Measurements from ENCODE around the gene ATP13A4.

The ATP13A4 gene

GRCh38 chr3:193388361-193388760 lies 166.3 kb downstream of the ATP13A4 start:
- H3K9me3 ChIP-seq (replicated peaks; ENCODE audit: low read length) = no peaks in the 10 kb centered on the region
- no peak overlapping the region for H3K4me3 ChIP-seq (ENCODE audit: low read length)
- H3K27me3 ChIP-seq (ENCODE audit: control insufficient read depth, insufficient read depth, low read length) = no peaks in the 10 kb centered on the region
- no peaks in the 10 kb centered on the region for H3K4me1 ChIP-seq (ENCODE audit: control insufficient read depth, insufficient read depth, low read length)
- H3K36me3 ChIP-seq (ENCODE audit: insufficient read depth, low read length) = no peaks in the 10 kb centered on the region
- no peak overlapping the region for H3K9ac ChIP-seq (ENCODE audit: low read depth, low read length)
- no peak overlapping the region for H3K4me2 ChIP-seq (ENCODE audit: low read length)

- H3K9ac ChIP-seq (ENCODE audit: low read depth, low read length) = no peak overlapping the region
- no peak overlapping the region for H3K4me3 ChIP-seq (ENCODE audit: low read length)
- no peaks in the 10 kb centered on the region for H3K9me3 ChIP-seq (replicated peaks; ENCODE audit: low read length)
- H3K36me3 ChIP-seq (ENCODE audit: insufficient read depth, low read length) = no peaks in the 10 kb centered on the region
- no peaks in the 10 kb centered on the region for H3K27me3 ChIP-seq (ENCODE audit: control insufficient read depth, insufficient read depth, low read length)
- no peak overlapping the region for H3K4me2 ChIP-seq (ENCODE audit: low read length)
- no peaks in the 10 kb centered on the region for H3K4me1 ChIP-seq (ENCODE audit: control insufficient read depth, insufficient read depth, low read length)
Measured at GRCh38 chr3:193387596-193387995, 167.1 kb downstream of the ATP13A4 start.

- Histone ChIP-seq H3K4me3 (ENCODE audit: low read length) (no peak within 1 kb of the TSS), H3K4me2 (ENCODE audit: low read length) (no peak within 1 kb of the TSS)
Measured at GRCh38 chr3:193378706-193379105, 176.0 kb downstream of the ATP13A4 start, which contains the start of gene ATP13A5. TSS of gene ATP13A5 (minus strand) at chr3:193378753. CDS start at chr3:193378725, 28 bp downstream.

GRCh38 chr3:193377591-193377990 lies 177.1 kb downstream of the ATP13A4 start:
- Histone ChIP-seq H3K27me3 (ENCODE audit: control insufficient read depth, insufficient read depth, low read length) (no peaks in the 10 kb centered on the region), H3K4me3 (ENCODE audit: low read length) (no peak overlapping the region), H3K4me2 (ENCODE audit: low read length) (no peak overlapping the region), H3K4me1 (ENCODE audit: control insufficient read depth, insufficient read depth, low read length) (no peaks in the 10 kb centered on the region), H3K9me3 (replicated peaks; ENCODE audit: low read length) (no peaks in the 10 kb centered on the region), H3K36me3 (ENCODE audit: insufficient read depth, low read length) (no peaks in the 10 kb centered on the region), H3K9ac (ENCODE audit: low read depth, low read length) (no peak overlapping the region)

More at GRCh38 chr3:193378706-193379105, 176.0 kb downstream of the ATP13A4 start, which contains the start of gene ATP13A5:
- Histone ChIP-seq H3K9me3 (replicated peaks; ENCODE audit: low read length) (no peaks in the 10 kb centered on the region), H3K4me1 (ENCODE audit: control insufficient read depth, insufficient read depth, low read length) (no peaks in the 10 kb centered on the region), H3K9ac (ENCODE audit: low read depth, low read length) (no peak within 1 kb of the TSS), H3K27me3 (ENCODE audit: control insufficient read depth, insufficient read depth, low read length) (no peaks in the 10 kb centered on the region), H3K36me3 (ENCODE audit: insufficient read depth, low read length) (no peaks in the 10 kb centered on the region)

- H3K4me3 ChIP-seq (ENCODE audit: low read length) = no peak overlapping the region
- H3K27me3 ChIP-seq (ENCODE audit: control insufficient read depth, insufficient read depth, low read length) = no peaks in the 10 kb centered on the region
- no peak overlapping the region for H3K4me2 ChIP-seq (ENCODE audit: low read length)
- H3K4me1 ChIP-seq (ENCODE audit: control insufficient read depth, insufficient read depth, low read length) = no peaks in the 10 kb centered on the region
- H3K9ac ChIP-seq (ENCODE audit: low read depth, low read length) = no peak overlapping the region
- H3K9me3 ChIP-seq (replicated peaks; ENCODE audit: low read length) = no peaks in the 10 kb centered on the region
- H3K36me3 ChIP-seq (ENCODE audit: insufficient read depth, low read length) = no peaks in the 10 kb centered on the region
Measured at GRCh38 chr3:193375614-193376013, 179.1 kb downstream of the ATP13A4 start.

GRCh38 chr3:193372783-193373182 lies 181.9 kb downstream of the ATP13A4 start:
- Histone ChIP-seq H3K4me3 (ENCODE audit: low read length) (no peak overlapping the region), H3K36me3 (ENCODE audit: insufficient read depth, low read length) (no peaks in the 10 kb centered on the region), H3K27me3 (ENCODE audit: control insufficient read depth, insufficient read depth, low read length) (no peaks in the 10 kb centered on the region), H3K4me1 (ENCODE audit: control insufficient read depth, insufficient read depth, low read length) (no peaks in the 10 kb centered on the region), H3K4me2 (ENCODE audit: low read length) (no peak overlapping the region), H3K9me3 (replicated peaks; ENCODE audit: low read length) (no peaks in the 10 kb centered on the region), H3K9ac (ENCODE audit: low read depth, low read length) (no peak overlapping the region)

GRCh38 chr3:193367868-193368267 lies 186.8 kb downstream of the ATP13A4 start:
- Histone ChIP-seq H3K9me3 (replicated peaks; ENCODE audit: low read length) (no peaks in the 10 kb centered on the region), H3K9ac (ENCODE audit: low read depth, low read length) (no peak overlapping the region), H3K4me2 (ENCODE audit: low read length) (no peak overlapping the region), H3K27me3 (ENCODE audit: control insufficient read depth, insufficient read depth, low read length) (no peaks in the 10 kb centered on the region), H3K36me3 (ENCODE audit: insufficient read depth, low read length) (no peaks in the 10 kb centered on the region), H3K4me3 (ENCODE audit: low read length) (no peak overlapping the region), H3K4me1 (ENCODE audit: control insufficient read depth, insufficient read depth, low read length) (no peaks in the 10 kb centered on the region)

GRCh38 chr3:193357291-193357690 lies 197.4 kb downstream of the ATP13A4 start:
- Histone ChIP-seq H3K9ac (ENCODE audit: low read depth, low read length) (no peak overlapping the region), H3K36me3 (ENCODE audit: insufficient read depth, low read length) (no peaks in the 10 kb centered on the region), H3K4me3 (ENCODE audit: low read length) (no peak overlapping the region), H3K9me3 (replicated peaks; ENCODE audit: low read length) (no peaks in the 10 kb centered on the region), H3K4me1 (ENCODE audit: control insufficient read depth, insufficient read depth, low read length) (no peaks in the 10 kb centered on the region), H3K4me2 (ENCODE audit: low read length) (no peak overlapping the region), H3K27me3 (ENCODE audit: control insufficient read depth, insufficient read depth, low read length) (no peaks in the 10 kb centered on the region)

GRCh38 chr3:193354423-193354822 lies 200.3 kb downstream of the ATP13A4 start:
- Histone ChIP-seq H3K9ac (ENCODE audit: low read depth, low read length) (no peak overlapping the region), H3K36me3 (ENCODE audit: insufficient read depth, low read length) (no peaks in the 10 kb centered on the region)

More at GRCh38 chr3:193354423-193354822, 200.3 kb downstream of the ATP13A4 start:
- Histone ChIP-seq H3K9me3 (replicated peaks; ENCODE audit: low read length) (no peaks in the 10 kb centered on the region), H3K4me2 (ENCODE audit: low read length) (no peak overlapping the region), H3K4me3 (ENCODE audit: low read length) (no peak overlapping the region), H3K4me1 (ENCODE audit: control insufficient read depth, insufficient read depth, low read length) (no peaks in the 10 kb centered on the region), H3K27me3 (ENCODE audit: control insufficient read depth, insufficient read depth, low read length) (no peaks in the 10 kb centered on the region)

All from skeletal muscle satellite cell (primary cell).